Calu3 (cell line): ENCODE measurements around the gene PRR16. TPM values are rescaled to one million over a fixed set of nuclear protein-coding genes. Genes with fewer than 3 reads are reported as not detected.

Experiments used
- BruUV-seq: library from RNA; stranded (reverse); fragments of 400-500 nt; replicated peaks from 2 replicates; lab custom pipeline; 2021; lab: Mats Ljungman, UMichigan
- CTCF ChIA-PET: fragments of 300-600 bp; sonication (Branson Sonifier 250); formaldehyde crosslinking; loops from one replicate; lab custom pipeline; 2022; ENCODE audit warnings: antibody characterized with exemption; lab: Charles Lee
- DNase-seq: peaks from one replicate; pipeline ENCODE4 v3.0.0; 2022
- H3K27ac Mint-ChIP-seq: one replicate; pipeline ENCODE4 v1.8.0; 2022; ENCODE audit warnings: mixed read lengths; ENCODE audit not compliant: unreplicated experiment
- H3K27me3 Mint-ChIP-seq: one replicate; pipeline ENCODE4 v1.8.0; 2022; ENCODE audit warnings: mixed read lengths; ENCODE audit not compliant: unreplicated experiment
- H3K36me3 Mint-ChIP-seq: one replicate; pipeline ENCODE4 v1.8.0; 2022; ENCODE audit warnings: mild to moderate bottlenecking, moderate library complexity, mixed read lengths; ENCODE audit not compliant: insufficient read depth, unreplicated experiment
- H3K4me1 Mint-ChIP-seq: one replicate; pipeline ENCODE4 v1.8.0; 2022; ENCODE audit warnings: mild to moderate bottlenecking, low read depth, mixed read lengths; ENCODE audit not compliant: unreplicated experiment
- H3K4me3 Mint-ChIP-seq: one replicate; pipeline ENCODE4 v1.8.0; 2022; ENCODE audit warnings: mild to moderate bottlenecking, low read depth, moderate library complexity, mixed read lengths; ENCODE audit not compliant: unreplicated experiment
- H3K9me3 Mint-ChIP-seq: one replicate; pipeline ENCODE4 v1.8.0; 2022; ENCODE audit warnings: low read depth, mixed read lengths; ENCODE audit not compliant: unreplicated experiment
- CTCF ChIP-seq: fragments of 200-600 bp; IDR thresholded peaks from one replicate; pipeline ENCODE4 v1.8.0; 2022; ENCODE audit warnings: antibody characterized with exemption; ENCODE audit not compliant: unreplicated experiment
- intact Hi-C: fragments of 100-400 bp; cut with micrococcal nuclease; formaldehyde crosslinking; loops from one replicate; pipeline ENCODE4 v1.10.0; 2022; ENCODE audit not compliant: unreplicated experiment
- total RNA-seq: library from RNA; stranded (reverse); gene quantifications from 2 replicates; pipeline ENCODE4 v1.2.3, GENCODE V29; 2022

Gene PRR16
- total RNA-seq, 1 experiment from 2014 or later = 2.9 TPM

- no peak overlapping the region for H3K4me3 Mint-ChIP-seq
- H3K4me1 Mint-ChIP-seq = no peaks in the 10 kb centered on the region
- H3K36me3 Mint-ChIP-seq = no peaks in the 10 kb centered on the region
- no peak for DNase-seq
- intact Hi-C loops = no loop called here
- H3K27me3 Mint-ChIP-seq = no peaks in the 10 kb centered on the region
- no TSS peak for BruUV-seq
- CTCF ChIA-PET = no interaction called here
- no peak overlapping the region for H3K27ac Mint-ChIP-seq
- no peaks in the 10 kb centered on the region for H3K9me3 Mint-ChIP-seq
- no peak for TF ChIP-seq CTCF
Measured at GRCh38 chr5:120527251-120527650, 63.2 kb downstream of the PRR16 start.

GRCh38 chr5:120528609-120529008 is 64.5 kb downstream of the PRR16 start:
- no TSS peak for BruUV-seq
- no peak for DNase-seq
- Mint-ChIP-seq H3K4me3 (no peak overlapping the region), H3K27ac (no peak overlapping the region), H3K27me3 (no peaks in the 10 kb centered on the region), H3K4me1 (peaks cover 2% of the 10 kb centered on the region), H3K9me3 (no peaks in the 10 kb centered on the region), H3K36me3 (no peaks in the 10 kb centered on the region)
- CTCF ChIA-PET = no interaction called here
- intact Hi-C loops = no loop called here
- TF ChIP-seq CTCF = no peak

DNA sequence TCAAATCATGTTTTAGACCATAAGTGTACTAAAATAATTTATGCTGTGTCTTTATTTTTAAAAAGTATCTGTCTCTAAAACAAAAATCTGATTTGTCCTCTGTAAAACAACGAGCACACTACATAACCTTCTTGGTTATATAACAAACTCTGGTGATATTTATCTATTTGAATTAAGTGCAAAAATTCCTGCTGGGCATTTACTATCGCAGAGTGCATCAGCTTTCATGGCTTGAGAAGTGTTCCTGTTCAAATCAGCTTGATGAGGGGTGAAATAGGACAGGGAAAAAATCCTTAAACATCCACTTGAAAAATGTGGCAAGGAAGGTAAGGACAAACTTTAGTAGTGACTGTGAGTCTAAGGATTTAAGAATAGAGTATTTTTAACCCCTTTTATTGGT is 65.3 kb downstream of the PRR16 start:
- Mint-ChIP-seq H3K4me3 (no peak overlapping the region), H3K27me3 (no peaks in the 10 kb centered on the region), H3K27ac (no peak overlapping the region), H3K9me3 (no peaks in the 10 kb centered on the region), H3K36me3 (no peaks in the 10 kb centered on the region), H3K4me1 (peaks cover 8% of the 10 kb centered on the region)
- DNase-seq = no peak
- BruUV-seq = no TSS peak
- no peak for TF ChIP-seq CTCF
- intact Hi-C loops = no loop called here
- CTCF ChIA-PET = no interaction called here

DNA sequence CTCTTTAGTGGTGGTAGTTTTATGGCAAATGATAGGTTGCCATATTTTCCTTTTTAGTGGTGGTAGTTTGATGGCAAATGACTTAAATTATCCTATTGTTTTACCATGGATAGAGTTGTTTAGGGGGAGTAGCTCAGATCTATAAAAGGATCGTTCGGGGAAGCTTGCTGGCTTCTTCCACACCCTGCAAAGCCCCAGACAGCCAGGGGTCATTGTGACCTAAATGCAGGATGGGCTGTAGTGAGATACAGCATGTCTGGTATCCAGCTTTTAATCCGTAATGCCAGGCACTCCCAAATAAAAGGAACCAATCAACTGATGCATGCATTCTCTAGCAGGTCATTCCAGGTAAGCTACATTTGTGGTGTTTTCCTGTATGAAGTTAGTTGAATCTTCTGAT is 67.1 kb downstream of the PRR16 start:
- H3K36me3 Mint-ChIP-seq = no peaks in the 10 kb centered on the region
- BruUV-seq = no TSS peak
- no peaks in the 10 kb centered on the region for H3K27me3 Mint-ChIP-seq
- H3K4me3 Mint-ChIP-seq = no peak overlapping the region
- no peaks in the 10 kb centered on the region for H3K9me3 Mint-ChIP-seq
- intact Hi-C loops = no loop called here
- CTCF ChIA-PET = interaction anchor here (0.6 to 1.2 kb wide), 2 partner anchors 28 to 1564 kb away, joined by 3 to 4 read pairs; no protein-coding TSS in a partner anchor
- DNase-seq = no peak
- H3K4me1 Mint-ChIP-seq = peaks cover 8% of the 10 kb centered on the region
- TF ChIP-seq CTCF = no peak
- H3K27ac Mint-ChIP-seq = no peak overlapping the region
